NCI-H1694 treated with DMSO at 0.1 percent for 48 hours (cell line): Measurements from ENCODE around the gene DCHS1.
A peak's percentile ranks its signal among the peaks of the same experiment; 100 is the strongest.

ENCODE experiments used
- DNase-seq: peaks from one replicate; lab custom pipeline; 2025; lab: John Stamatoyannopoulos, UW

The DCHS1 gene

GRCh38 chr11:6610591-6610990 is 45.0 kb downstream of the DCHS1 start:
- no peak for DNase-seq

- no peak for DNase-seq
Observed at GRCh38 chr11:6609502-6610015, 46.0 kb downstream of the DCHS1 start.

- DNase-seq: no peak
Observed at GRCh38 chr11:6608726-6609501, 46.7 kb downstream of the DCHS1 start.

GRCh38 chr11:6608011-6608410 is 47.6 kb downstream of the DCHS1 start:
- no peak for DNase-seq

- no peak for DNase-seq
Observed at GRCh38 chr11:6607190-6607795, 48.3 kb downstream of the DCHS1 start.

GRCh38 chr11:6606471-6607189 is 49.0 kb downstream of the DCHS1 start:
- no peak for DNase-seq

- no peak for DNase-seq
Observed at GRCh38 chr11:6604790-6605189, 50.8 kb downstream of the DCHS1 start.

- DNase-seq: peak; percentile 2
Observed at GRCh38 chr11:6604081-6604626, 51.5 kb downstream of the DCHS1 start.

GRCh38 chr11:6603287-6604080 is 52.1 kb downstream of the DCHS1 start, which contains the start of the genes ILK and RRP8:
Gene ILK (plus strand): TSS chr11:6603774. CDS start chr11:6604272, 498 bp downstream.
Gene RRP8 (minus strand): TSS chr11:6603616. CDS start chr11:6603502, 114 bp downstream.
- DNase-seq: peak; percentile 24

GRCh38 chr11:6602096-6602940 is 53.3 kb downstream of the DCHS1 start:
- DNase-seq: no peak

- DNase-seq: no peak
Observed at GRCh38 chr11:6601041-6601461, 54.6 kb downstream of the DCHS1 start.

- DNase-seq: no peak
Observed at GRCh38 chr11:6599881-6600390, 55.7 kb downstream of the DCHS1 start.

GRCh38 chr11:6599449-6599848 is 56.2 kb downstream of the DCHS1 start:
- no peak for DNase-seq

- DNase-seq: no peak
Observed at GRCh38 chr11:6598555-6598954, 57.1 kb downstream of the DCHS1 start.

GRCh38 chr11:6596239-6596877 is 59.3 kb downstream of the DCHS1 start:
- no peak for DNase-seq

GRCh38 chr11:6594142-6594768 is 61.4 kb downstream of the DCHS1 start:
- no peak for DNase-seq

- DNase-seq: no peak
Observed at GRCh38 chr11:6588018-6588417, 67.6 kb downstream of the DCHS1 start.

GRCh38 chr11:6587360-6587953 is 68.2 kb downstream of the DCHS1 start:
- no peak for DNase-seq
